RWPE1 (cell line): ENCODE results near the gene NCOA5.

Experiments used
- CTCF ChIA-PET: fragments of 350-600 bp; sonication (Branson Sonifier 250); formaldehyde crosslinking; extraction: SDS; loops from one replicate; lab custom pipeline; 2021; lab: Yijun Ruan, JAX
- POLR2A ChIA-PET: fragments of 400-600 bp; formaldehyde crosslinking; extraction: SDS; loops from one replicate; lab custom pipeline; 2020; ENCODE audit warnings: antibody characterized with exemption; ENCODE audit not compliant: low non-redundant PET; lab: Yijun Ruan, JAX
- DNase-seq: peaks from one replicate; pipeline ENCODE4 v3.0.0; 2012; ENCODE audit warnings: low spot score
- H3K27ac ChIP-seq: fragments of 450-650 bp; 2 replicates; pipeline ENCODE4 v1.5.1; 2017
- TF ChIP-seq, protein P1 (sequence below): fragments of 450-650 bp; conservative IDR thresholded peaks from 2 replicates; pipeline ENCODE4 v1.5.1; 2017; ENCODE audit warnings: low read depth, mild to moderate bottlenecking

The NCOA5 gene

DNA sequence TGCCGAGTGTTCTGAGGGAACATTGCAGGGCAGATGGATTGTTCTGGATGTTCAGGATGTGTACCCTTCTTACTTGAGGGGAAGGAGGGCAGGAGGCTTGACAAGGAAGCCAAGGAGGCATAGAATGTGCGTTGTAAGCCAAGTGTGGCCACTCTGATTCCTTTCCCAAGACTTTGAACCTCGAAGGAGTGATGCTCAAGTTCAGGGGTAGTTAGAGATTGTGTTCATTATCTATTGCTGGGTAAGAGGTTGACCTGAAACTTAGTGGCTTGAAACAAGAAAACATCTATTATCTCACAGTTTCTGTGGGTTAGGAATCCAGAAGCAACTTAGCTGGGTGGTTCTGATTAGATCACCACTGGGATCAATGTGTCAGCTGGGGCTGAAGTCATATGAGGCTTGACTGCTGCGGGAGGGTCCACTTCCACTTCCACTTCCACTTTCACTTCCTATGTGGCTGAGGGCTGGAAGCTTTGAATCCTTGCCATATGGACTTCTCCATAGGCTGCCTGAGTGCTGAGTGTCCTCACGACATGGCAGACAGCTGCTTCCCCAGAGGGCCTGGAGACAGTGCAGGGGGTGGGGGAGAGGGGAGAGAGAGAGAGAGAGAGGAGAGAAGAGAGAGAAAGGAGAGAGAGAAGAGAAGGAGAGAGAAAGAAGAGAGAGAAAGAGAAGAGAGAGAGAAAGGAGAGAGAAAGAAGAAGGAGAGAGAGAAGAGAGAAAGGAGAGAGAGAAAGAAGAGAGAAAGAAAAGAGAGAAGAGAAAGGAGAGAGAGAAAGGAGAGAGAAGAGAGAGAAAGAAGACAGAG lies 21.5 kb upstream of the NCOA5 start:
- TF ChIP-seq, protein P1, sequence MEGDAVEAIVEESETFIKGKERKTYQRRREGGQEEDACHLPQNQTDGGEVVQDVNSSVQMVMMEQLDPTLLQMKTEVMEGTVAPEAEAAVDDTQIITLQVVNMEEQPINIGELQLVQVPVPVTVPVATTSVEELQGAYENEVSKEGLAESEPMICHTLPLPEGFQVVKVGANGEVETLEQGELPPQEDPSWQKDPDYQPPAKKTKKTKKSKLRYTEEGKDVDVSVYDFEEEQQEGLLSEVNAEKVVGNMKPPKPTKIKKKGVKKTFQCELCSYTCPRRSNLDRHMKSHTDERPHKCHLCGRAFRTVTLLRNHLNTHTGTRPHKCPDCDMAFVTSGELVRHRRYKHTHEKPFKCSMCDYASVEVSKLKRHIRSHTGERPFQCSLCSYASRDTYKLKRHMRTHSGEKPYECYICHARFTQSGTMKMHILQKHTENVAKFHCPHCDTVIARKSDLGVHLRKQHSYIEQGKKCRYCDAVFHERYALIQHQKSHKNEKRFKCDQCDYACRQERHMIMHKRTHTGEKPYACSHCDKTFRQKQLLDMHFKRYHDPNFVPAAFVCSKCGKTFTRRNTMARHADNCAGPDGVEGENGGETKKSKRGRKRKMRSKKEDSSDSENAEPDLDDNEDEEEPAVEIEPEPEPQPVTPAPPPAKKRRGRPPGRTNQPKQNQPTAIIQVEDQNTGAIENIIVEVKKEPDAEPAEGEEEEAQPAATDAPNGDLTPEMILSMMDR, result no peak
- CTCF ChIA-PET, result interaction anchor here (0.6 to 1.8 kb wide), 3 partner anchors 22 to 458 kb away, joined by 3 to 7 read pairs (median 4); no protein-coding TSS in a partner anchor
- H3K27ac ChIP-seq, result no peak overlapping the region
- DNase-seq, result no peak
- POLR2A ChIA-PET, result interaction anchor here (0.5 kb wide), 1 partner anchor 764 kb away, joined by 3 read pairs; no protein-coding TSS in a partner anchor

DNA sequence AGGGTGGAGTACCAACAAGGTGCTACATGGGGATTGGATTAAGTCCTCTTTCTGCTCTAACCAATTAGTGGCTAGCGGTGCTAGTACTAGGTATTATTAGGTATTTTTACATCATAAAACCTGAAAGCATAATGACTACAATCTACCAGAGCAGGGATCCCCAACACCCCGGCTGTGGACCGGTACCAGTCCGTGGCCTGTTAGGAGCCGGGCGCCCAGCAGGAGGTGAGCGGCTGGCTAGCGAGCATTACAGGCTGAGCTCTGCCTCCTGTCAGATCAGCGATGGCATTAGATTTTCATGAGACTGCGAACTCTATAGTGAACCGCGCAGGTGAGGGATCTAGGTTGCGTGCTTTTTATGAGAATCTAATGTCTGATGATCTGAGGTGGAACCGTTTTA lies 19.2 kb upstream of the NCOA5 start:
- POLR2A ChIA-PET, result no interaction called here
- no peak for DNase-seq
- no peak overlapping the region for H3K27ac ChIP-seq
- TF ChIP-seq, protein P1, result no peak
- CTCF ChIA-PET, result no interaction called here

DNA sequence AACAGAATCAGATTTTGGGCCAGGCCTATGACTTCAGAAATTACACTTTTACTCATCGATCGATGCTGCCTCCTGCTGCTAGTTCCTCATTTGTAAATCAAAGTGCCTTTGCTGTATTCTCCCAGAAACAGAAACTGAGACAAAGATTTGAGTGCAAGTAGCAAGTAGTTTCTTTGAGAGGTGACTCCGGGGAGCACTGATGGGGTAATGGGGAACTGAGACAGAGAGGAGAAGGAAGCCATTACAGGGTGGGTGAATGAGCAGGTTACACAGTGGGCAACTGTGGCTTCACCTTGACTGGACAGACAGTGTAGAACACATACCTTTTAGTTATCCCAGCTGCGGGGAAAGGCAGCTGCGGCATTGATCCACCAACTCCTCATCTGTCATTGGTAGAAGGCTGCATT lies 18.7 kb upstream of the NCOA5 start:
- TF ChIP-seq, protein P1, result no peak
- no peak overlapping the region for H3K27ac ChIP-seq
- DNase-seq, result no peak
- CTCF ChIA-PET, result interaction anchor here (1.2 kb wide), 1 partner anchor 341 kb away, joined by 5 read pairs; no protein-coding TSS in a partner anchor
- POLR2A ChIA-PET, result no interaction called here

DNA sequence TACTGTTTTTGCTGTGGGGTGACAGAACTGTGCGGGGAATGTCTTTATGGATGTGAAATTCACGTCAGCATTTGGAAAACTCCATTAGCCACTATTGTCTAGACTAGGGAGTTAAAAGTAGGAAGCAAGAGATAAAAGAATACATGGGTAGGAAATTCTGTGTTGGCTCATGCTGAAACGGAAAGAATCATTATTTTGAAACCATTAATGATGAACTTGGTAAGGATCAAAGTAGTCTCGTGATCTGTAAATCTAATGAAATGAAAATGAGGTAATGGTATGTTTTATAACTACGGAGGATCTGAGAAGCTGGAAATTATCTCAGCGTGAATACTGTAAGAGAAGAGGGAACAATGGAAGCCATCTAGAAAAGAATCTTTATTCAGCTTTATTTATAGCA lies 17.3 kb upstream of the NCOA5 start:
- CTCF ChIA-PET, result interaction anchor here (0.7 to 1.3 kb wide), 4 partner anchors 93 to 342 kb away, joined by 4 to 5 read pairs (median 4); no protein-coding TSS in a partner anchor
- POLR2A ChIA-PET, result no interaction called here
- no peak for DNase-seq
- H3K27ac ChIP-seq, result no peak overlapping the region
- TF ChIP-seq, protein P1, result no peak

DNA sequence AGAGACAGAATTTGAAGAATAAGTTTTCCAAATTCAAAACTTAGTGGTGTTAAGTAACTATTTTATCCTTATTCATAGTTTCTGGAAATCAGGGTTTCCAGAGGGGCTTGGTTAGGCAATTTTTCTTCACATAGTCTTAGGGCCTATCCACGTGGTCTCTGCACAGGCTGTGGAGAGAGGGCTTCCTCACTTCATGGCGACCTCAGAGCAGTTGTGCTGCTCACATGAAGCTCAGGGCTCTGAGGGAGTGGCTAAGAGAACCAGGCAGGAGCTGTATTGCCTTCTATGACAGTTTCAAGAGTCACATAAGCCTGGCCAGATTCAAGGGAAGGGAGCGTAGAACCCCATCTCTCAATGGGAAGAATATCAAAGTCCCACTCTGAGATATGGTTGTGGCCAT lies 14.5 kb upstream of the NCOA5 start:
- no peak for DNase-seq
- no peak overlapping the region for H3K27ac ChIP-seq
- POLR2A ChIA-PET, result interaction anchor here (0.5 kb wide), 1 partner anchor 260 kb away, joined by 3 read pairs; no protein-coding TSS in a partner anchor
- CTCF ChIA-PET, result no interaction called here
- TF ChIP-seq, protein P1, result no peak

DNA sequence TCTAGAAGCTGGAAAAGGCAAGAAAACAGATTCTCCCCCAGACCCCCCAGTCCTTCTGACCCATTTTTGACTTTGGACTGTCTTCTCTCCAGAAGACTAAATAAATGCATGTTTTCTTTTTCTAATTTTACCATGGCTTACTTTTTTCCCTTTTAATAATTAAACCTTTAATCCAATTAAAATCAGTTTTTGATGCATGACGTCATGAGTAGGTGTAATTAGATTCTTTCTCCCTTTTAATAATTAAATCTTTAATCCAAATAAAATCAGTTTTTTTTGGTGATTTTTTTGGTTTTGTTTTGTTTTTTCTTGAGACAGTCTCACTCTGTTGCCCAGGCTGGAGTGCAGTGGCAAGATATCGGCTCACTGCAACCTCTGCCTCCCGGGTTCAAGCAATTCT lies 13.2 kb upstream of the NCOA5 start:
- TF ChIP-seq, protein P1, result no peak
- CTCF ChIA-PET, result no interaction called here
- H3K27ac ChIP-seq, result no peak overlapping the region
- POLR2A ChIA-PET, result no interaction called here
- DNase-seq, result no peak
